GM18526 (cell line): ENCODE results near the gene ADGRL2.

Experiments used
- POLR2A ChIP-seq: IDR thresholded peaks from 3 replicates; pipeline ENCODE4 v1.6.1; 2011; ENCODE audit not compliant: insufficient read length; ENCODE audit errors: extremely low read depth

Gene ADGRL2

GRCh38 chr1:81832573-81832972, 31.8 kb downstream of the ADGRL2 start:
- no peak for TF ChIP-seq POLR2A

GRCh38 chr1:81833722-81834121, 33.0 kb downstream of the ADGRL2 start:
- TF ChIP-seq POLR2A = no peak

GRCh38 chr1:81834268-81834667, 33.5 kb downstream of the ADGRL2 start:
- TF ChIP-seq POLR2A = no peak

- no peak for TF ChIP-seq POLR2A
These were observed 34.4 kb downstream of the ADGRL2 start for GRCh38 chr1:81834921-81835698.

GRCh38 chr1:81836007-81836626, 35.4 kb downstream of the ADGRL2 start:
- TF ChIP-seq POLR2A = no peak

GRCh38 chr1:81838600-81839218, 38.0 kb downstream of the ADGRL2 start:
- TF ChIP-seq POLR2A = no peak

GRCh38 chr1:81840805-81841204, 40.1 kb downstream of the ADGRL2 start:
- no peak for TF ChIP-seq POLR2A

GRCh38 chr1:81841795-81842194, 41.1 kb downstream of the ADGRL2 start:
- TF ChIP-seq POLR2A = no peak

GRCh38 chr1:81844477-81844876, 43.7 kb downstream of the ADGRL2 start:
- no peak for TF ChIP-seq POLR2A

GRCh38 chr1:81846630-81847029, 45.9 kb downstream of the ADGRL2 start:
- TF ChIP-seq POLR2A = no peak

GRCh38 chr1:81847063-81847462, 46.3 kb downstream of the ADGRL2 start:
- no peak for TF ChIP-seq POLR2A

- no peak for TF ChIP-seq POLR2A
These were observed 48.3 kb downstream of the ADGRL2 start for GRCh38 chr1:81848880-81849682.

- no peak for TF ChIP-seq POLR2A
These were observed 49.3 kb downstream of the ADGRL2 start for GRCh38 chr1:81850031-81850430.

- no peak for TF ChIP-seq POLR2A
These were observed 49.8 kb downstream of the ADGRL2 start for GRCh38 chr1:81850495-81850894.

- no peak for TF ChIP-seq POLR2A
These were observed 50.5 kb downstream of the ADGRL2 start for GRCh38 chr1:81851217-81851616.
